ENCODE measurements around the gene FNBP1L.
A peak's percentile ranks its signal among the peaks of the same experiment; 100 is the strongest.
"Not testable (repeated sequence)": the region's sequence is repeated elsewhere in the genome, so short reads cannot be mapped to it uniquely, and the experiment has no call there.

FNBP1L gene

DNA sequence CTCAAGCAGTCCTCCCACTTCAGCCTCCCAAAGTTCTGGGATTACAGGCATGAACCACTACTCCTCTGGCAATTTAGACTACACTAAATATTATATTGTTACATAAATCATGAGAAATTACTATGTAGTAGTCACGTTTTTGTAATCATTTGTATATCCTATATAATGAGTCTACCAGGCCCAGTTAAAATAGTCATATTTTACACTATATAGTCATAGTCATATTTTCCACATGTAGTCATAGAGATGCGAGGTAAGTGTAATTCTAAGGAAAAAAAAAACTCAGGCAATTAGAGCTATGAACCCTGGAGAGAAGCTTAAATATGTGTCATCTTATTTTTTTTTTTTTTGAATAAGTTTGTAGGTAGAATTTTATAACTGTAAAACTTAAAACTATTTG lies 90.0 kb downstream of the FNBP1L start:
- DNase-seq = no peak

- DNase-seq = no peak
Measured at GRCh38 chr1:93541045-93541444, 93.1 kb downstream of the FNBP1L start.

- DNase-seq = no peak
Measured at GRCh38 chr1:93542398-93542797, 94.5 kb downstream of the FNBP1L start.

DNA sequence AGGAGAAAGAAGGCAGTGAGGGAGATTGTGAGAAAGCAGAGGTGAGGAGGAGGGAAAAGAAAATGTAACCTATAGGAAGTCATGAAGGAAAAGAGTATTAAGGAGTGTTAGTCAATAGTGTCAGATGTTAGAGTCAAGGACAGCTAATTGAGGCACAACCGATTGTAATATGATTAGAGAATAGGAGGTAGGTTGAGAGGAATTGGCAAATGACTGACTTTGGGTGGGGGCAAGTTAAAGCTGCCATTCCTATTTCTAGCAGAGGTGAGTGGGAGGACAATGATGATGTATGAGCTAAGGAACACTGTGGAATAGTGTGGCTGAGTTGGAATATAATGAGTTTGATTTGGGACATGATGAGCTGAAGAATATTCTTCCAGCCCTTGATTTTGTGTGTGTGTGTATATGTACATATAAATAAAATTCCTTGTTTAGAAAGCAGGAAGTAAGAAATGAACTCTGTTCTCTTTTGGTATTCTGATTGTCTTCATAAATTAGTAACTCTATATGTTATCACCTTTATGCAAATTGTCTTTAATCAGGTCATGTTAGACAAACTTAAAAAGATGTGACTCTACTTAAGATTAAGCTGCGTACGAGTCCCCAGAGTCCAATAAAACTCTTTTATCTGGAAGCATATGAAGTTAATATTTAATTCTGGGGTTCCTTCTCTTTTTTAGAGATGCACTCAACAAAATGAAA lies 98.4 kb downstream of the FNBP1L start:
- DNase-seq = no peak

DNA sequence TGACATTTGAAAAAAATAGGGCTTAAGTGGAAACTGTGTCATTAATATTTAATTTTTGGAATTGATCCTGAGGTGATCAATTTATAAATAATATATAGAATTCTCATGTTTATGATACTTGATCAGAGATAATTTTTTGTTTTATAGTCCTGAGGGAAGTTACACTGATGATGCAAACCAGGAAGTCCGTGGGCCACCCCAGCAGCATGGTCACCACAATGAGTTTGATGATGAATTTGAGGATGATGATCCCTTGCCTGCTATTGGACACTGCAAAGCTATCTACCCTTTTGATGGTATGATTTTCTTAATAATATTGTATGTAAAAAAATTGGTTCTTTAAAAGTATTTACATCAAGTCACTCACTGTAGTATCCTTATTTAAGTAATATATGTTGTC lies 101.2 kb downstream of the FNBP1L start:
- no peak for DNase-seq

DNA sequence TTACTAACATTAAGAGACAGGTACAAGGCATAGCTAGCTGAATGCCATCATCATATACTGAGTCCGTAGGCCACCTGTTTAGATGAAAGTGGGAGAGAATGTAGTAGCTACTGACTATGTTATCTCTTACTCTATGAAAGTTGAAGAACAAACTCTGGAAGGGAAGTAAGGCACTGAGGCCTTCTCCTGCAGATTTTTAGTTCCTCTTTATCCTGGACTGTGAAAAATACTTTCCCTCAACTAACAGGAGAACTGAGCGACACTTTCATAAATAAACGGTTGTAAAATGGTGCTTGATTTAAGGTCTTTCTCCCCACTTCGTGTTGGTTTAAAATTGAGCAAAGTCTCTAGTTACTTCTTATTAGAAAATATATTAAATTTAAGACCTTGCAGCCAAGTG lies 101.9 kb downstream of the FNBP1L start:
- DNase-seq = no peak

DNA sequence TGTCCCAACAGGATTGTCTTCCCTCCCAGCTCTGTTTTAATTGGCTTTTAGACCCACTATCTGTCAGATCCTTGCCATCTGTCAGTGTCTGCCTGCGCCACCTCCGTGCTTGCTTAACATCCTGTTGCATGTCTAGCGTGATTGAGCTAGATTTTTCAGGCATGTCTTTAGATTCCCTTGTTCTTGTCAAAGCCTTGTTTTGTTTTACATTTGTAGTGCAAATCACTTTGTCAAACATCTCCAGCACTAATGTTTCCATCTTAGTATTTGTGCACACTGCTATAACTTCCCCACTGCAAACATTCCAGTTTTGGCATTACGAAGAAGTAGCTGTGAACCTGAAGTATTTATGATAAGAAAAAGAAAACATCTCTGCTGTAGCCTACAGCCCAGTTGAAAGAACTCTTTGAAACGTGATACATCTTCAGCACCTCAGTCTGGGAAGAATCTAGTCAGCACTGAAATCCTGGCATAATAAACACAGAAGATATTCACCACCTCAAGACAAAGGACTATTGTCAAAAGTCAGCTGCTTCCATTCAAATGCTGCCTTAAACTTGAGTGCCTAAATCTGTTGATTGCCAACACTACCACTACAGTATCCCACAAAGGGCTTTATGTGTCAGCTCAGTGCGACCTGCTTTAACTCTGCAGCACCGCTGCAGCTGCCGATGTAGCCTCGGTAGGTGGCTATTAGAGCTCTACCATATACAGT lies 105.0 kb downstream of the FNBP1L start:
- peak; percentile 71 for DNase-seq

DNA sequence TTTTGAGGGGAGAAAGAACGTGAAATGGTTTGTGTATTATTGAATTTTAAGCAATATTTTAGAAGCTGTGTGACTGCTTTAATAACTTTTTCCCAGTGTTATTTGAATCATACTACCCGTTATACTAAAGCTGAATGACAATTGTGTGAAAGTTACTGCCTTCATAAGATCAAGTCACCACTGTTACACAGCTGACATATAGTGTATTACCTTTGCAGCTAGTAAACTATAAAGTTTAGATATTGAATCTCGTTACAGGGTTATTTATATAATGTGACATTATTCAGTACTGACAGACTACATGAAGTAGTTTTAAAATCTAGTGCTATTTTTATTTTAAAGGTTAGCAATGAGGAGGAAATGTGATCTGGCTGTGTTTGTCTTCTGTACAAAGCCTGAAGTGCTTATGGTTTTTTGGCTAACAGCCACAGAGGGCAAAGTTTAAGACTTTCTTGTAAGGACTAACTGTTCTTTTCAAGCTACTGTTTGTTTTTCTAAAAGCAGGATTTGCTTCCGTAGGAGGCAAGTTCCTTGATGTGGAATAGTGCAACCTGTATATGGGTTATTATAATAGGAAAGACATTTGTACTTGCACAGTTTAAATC lies 106.1 kb downstream of the FNBP1L start:
- DNase-seq = not testable (repeated sequence)

GRCh38 chr1:93554883-93555872 lies 107.3 kb downstream of the FNBP1L start:
- DNase-seq = no peak

DNA sequence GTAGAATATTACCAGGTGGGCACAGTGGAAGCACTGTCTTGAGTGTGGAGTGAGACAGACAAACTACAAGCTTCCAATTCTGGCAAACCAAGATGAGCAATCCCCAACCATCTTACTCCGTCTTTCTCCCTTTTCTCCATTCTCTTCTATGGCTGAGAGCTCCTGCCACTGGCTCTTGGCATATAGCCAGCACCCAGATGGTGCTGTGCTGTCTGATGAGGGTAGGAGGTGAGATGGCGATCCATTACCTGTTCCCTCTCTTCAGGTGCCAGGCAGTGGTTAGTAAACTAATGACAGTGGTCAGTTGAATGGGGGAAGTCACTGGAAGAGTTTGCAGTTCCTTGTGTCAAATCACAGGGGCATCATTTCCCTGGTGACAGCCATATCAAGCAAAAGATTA lies 108.4 kb downstream of the FNBP1L start:
- DNase-seq = no peak

GRCh38 chr1:93559045-93559444 lies 111.1 kb downstream of the FNBP1L start:
- no peak for DNase-seq

DNA sequence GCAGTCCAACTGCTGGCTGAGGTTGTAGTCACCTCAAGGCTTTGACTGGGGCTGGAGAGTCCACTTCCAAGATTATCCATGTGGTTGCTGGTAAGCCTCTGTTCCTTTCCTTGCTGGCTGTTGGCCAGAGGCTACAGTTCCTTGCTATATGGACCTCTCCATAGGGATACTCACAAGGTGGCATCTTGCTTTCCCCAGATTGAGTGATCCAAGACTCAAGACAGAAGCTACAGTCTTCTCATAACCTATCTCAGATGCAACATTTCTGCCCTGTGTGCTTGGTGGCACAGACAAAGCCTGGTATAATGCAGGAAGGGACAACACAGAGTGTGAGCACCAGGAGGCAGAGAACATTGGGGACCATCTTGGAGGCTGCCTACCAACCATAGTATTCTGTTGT lies 111.8 kb downstream of the FNBP1L start:
- no peak for DNase-seq

DNA sequence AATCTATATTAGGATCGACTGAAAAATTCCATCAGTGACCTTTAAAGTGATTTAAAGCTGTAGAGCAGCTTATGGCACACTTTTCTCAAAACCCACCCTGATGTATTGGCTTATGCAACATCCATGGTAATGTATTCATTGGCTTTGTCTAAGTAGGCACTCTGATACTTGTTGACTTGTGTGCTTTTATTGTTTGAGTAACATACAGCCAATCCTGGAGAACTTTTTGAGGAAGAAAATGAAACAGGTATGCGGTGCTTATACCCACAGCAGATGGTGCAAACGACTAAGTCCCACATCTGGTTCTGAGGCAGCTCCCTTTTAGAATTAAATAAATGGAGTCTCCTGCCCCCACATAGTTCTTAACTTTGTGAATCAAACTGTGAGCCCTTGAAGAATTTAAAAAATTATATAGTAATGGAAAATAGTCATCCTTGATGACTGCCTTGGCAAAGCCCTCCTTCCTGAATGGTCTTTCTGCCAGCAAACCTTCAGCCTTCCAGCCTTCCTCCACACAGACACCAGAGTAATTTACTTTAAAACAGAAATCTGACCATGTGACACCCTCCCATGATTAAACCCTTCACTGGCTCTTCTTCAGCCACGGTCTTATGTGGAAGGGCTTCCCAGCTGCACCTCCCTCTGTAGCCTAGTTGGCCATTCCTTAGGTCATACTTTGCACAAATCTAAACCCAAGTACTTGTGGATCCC lies 117.7 kb downstream of the FNBP1L start:
- DNase-seq = no peak

GRCh38 chr1:93566227-93566626 lies 118.3 kb downstream of the FNBP1L start:
- DNase-seq = no peak

GRCh38 chr1:93567255-93567918 lies 119.5 kb downstream of the FNBP1L start:
- DNase-seq = no peak

- DNase-seq = no peak
Measured at GRCh38 chr1:93569489-93569888, 121.6 kb downstream of the FNBP1L start.

- DNase-seq = no peak
Measured at GRCh38 chr1:93571623-93572310, 123.8 kb downstream of the FNBP1L start.

DNA sequence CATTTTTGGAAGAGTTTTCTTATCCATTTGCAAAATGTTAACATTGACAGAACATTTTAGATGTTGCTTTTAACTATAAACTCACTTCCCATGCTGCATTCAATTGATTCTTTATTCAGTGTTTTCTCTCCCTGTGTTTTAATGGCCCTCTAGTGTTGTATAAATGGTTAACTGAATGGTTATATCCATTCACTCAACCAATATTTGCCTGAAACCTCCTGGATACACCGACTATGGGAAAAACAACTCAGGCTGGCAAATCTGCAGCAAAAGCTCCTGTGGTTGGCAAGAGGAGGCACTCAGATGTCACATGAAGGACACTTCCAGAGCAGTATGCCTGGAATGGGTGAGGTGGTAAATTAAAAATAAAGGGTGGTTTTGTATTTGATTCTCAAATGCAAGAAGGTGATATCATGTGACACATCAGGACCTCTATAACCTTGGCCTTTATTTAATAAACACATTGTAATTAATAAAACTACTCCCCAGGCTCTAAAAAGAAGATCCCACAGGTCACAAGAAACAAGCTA lies 126.1 kb downstream of the FNBP1L start:
- DNase-seq = no peak

DNA sequence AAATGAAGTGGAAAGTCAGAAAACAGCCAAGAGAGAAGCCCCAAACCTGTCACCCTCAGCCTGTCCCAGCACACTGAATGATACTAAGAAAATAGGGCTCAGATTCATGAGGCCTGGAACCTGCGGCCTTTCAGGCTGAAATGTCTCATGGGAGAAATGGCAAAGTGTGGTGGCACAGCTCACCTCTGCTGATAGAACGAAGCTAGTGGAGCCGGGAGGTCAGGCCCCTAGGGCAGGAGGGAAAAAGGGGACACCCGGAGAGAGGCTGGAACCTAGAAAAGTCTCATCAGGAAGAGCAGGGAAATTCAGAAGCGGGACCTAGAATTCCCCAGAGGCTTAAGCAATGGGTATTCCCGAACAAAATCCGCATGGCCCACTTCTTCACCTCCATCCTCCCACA lies 126.6 kb downstream of the FNBP1L start:
- DNase-seq = no peak

DNA sequence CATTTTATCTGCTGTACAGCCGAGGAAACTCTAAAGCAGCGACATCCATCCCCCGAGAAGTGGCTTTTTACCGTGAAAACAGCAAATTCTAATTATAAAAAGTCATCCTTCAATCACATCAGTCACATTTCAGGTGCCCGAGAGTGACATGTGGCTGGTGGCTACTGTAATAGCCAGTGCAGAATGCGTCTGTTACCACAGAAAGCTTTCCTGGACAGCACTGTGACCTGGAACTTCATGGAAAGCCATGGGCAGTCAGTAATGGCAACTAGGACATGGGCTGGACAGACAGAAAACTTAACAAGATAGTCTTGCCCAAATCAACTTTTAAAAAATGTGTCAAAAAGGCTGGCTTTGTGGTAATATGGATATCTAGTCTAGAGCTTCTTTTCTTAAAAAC lies 127.1 kb downstream of the FNBP1L start:
- no peak for DNase-seq
